Left hindlimb (tissue), 1 donor: ENCODE results near the gene NATD1.

Experiments
- DNase-seq: peaks from one replicate; pipeline ENCODE4 v3.0.0-alpha.2; 2018

NATD1 gene

GRCh38 chr17:21272881-21273792, 19.9 kb upstream of the NATD1 start:
- DNase-seq: no peak

- DNase-seq: no peak
These were observed 19.0 kb upstream of the NATD1 start for GRCh38 chr17:21272250-21272649.

- DNase-seq: no peak
These were observed 18.4 kb upstream of the NATD1 start for GRCh38 chr17:21271454-21272183.

- no peak for DNase-seq
These were observed 16.2 kb upstream of the NATD1 start for GRCh38 chr17:21269394-21269793.

- no peak for DNase-seq
These were observed 15.5 kb upstream of the NATD1 start for GRCh38 chr17:21268596-21269188.

- DNase-seq: no peak
These were observed 10.2 kb upstream of the NATD1 start for GRCh38 chr17:21263376-21263775.

GRCh38 chr17:21262259-21262993, 9.2 kb upstream of the NATD1 start:
- DNase-seq: no peak

- DNase-seq: no peak
These were observed 5.4 kb upstream of the NATD1 start for GRCh38 chr17:21258593-21258992.

- no peak for DNase-seq
These were observed 634 bp upstream of the NATD1 start for GRCh38 chr17:21253646-21254441.

- DNase-seq: no peak
These were observed 868 bp downstream of the NATD1 start for GRCh38 chr17:21252289-21252795.

- no peak for DNase-seq
These were observed 1.7 kb downstream of the NATD1 start for GRCh38 chr17:21251337-21252010.

- no peak for DNase-seq
These were observed 2.4 kb downstream of the NATD1 start for GRCh38 chr17:21250854-21251253.

- DNase-seq: no peak
These were observed 3.1 kb downstream of the NATD1 start for GRCh38 chr17:21249920-21250703.

GRCh38 chr17:21249086-21249795, 4.0 kb downstream of the NATD1 start:
- no peak for DNase-seq

- DNase-seq: no peak
These were observed 4.7 kb downstream of the NATD1 start for GRCh38 chr17:21248500-21248899.

GRCh38 chr17:21247552-21248258, 5.5 kb downstream of the NATD1 start:
- no peak for DNase-seq

GRCh38 chr17:21246698-21247097, 6.5 kb downstream of the NATD1 start:
- no peak for DNase-seq

- DNase-seq: no peak
These were observed 7.5 kb downstream of the NATD1 start for GRCh38 chr17:21245639-21246084.
